Smooth muscle cell (in vitro differentiated cells): ENCODE results near the gene ZNF3. TPM values are rescaled to one million over a fixed set of nuclear protein-coding genes. Genes with fewer than 3 reads are reported as not detected.

Source experiments
- DNase-seq: peaks from one replicate; lab custom pipeline; 2025; ENCODE audit not compliant: unreplicated experiment; lab: John Stamatoyannopoulos, UW
- H2AFZ ChIP-seq: fragments of 200-600 bp; sonication (generic); 2 replicates; pipeline ENCODE4 v1.6.0; 2016; ENCODE audit warnings: antibody characterized with exemption, low read depth, mild to moderate bottlenecking
- H3F3A ChIP-seq: fragments of 200-600 bp; sonication (generic); 2 replicates; pipeline ENCODE4 v1.6.0; 2017; ENCODE audit warnings: antibody characterized with exemption, low read depth
- H3K27ac ChIP-seq: fragments of 200-600 bp; sonication (generic); 2 replicates; pipeline ENCODE4 v1.5.1; 2016; ENCODE audit warnings: low read depth, mild to moderate bottlenecking
- H3K27me3 ChIP-seq: fragments of 200-600 bp; sonication (generic); 2 replicates; pipeline ENCODE4 v1.6.1; 2016; ENCODE audit warnings: low read depth, mild to moderate bottlenecking
- H3K36me3 ChIP-seq: fragments of 200-600 bp; sonication (generic); 2 replicates; pipeline ENCODE4 v1.5.1; 2016; ENCODE audit warnings: low read depth
- H3K4me1 ChIP-seq: fragments of 200-600 bp; sonication (generic); 2 replicates; pipeline ENCODE4 v1.5.1; 2016; ENCODE audit warnings: low read depth
- H3K4me2 ChIP-seq: fragments of 200-600 bp; sonication (generic); 2 replicates; pipeline ENCODE4 v1.6.0; 2016; ENCODE audit warnings: mild to moderate bottlenecking
- H3K4me3 ChIP-seq: fragments of 200-600 bp; sonication (generic); 2 replicates; pipeline ENCODE4 v1.5.1; 2016; ENCODE audit warnings: mild to moderate bottlenecking
- H3K79me2 ChIP-seq: fragments of 200-600 bp; sonication (generic); 2 replicates; pipeline ENCODE4 v1.6.0; 2016; ENCODE audit warnings: low read depth, mild to moderate bottlenecking
- H3K9ac ChIP-seq: fragments of 200-600 bp; sonication (generic); 2 replicates; pipeline ENCODE4 v1.6.0; 2016; ENCODE audit warnings: low read depth
- H3K9me3 ChIP-seq: fragments of 200-600 bp; sonication (generic); replicated peaks from 2 replicates; pipeline ENCODE4 v1.5.1; 2016; ENCODE audit warnings: low read depth
- H4K20me1 ChIP-seq: fragments of 200-600 bp; sonication (generic); 2 replicates; pipeline ENCODE4 v1.6.0; 2016; ENCODE audit warnings: low read depth
- CTCF ChIP-seq: fragments of 200-600 bp; sonication (generic); IDR thresholded peaks from 2 replicates; pipeline ENCODE4 v1.5.1; 2017; ENCODE audit warnings: borderline replicate concordance, mild to moderate bottlenecking, antibody characterized with exemption; ENCODE audit not compliant: insufficient read depth, poor library complexity, severe bottlenecking
- WGBS: methylation state at CpG from one replicate; pipeline ENCODE4 v1.1.7; 2016; ENCODE audit warnings: low lambda C conversion rate; 5-methylcytosine and 5-hydroxymethylcytosine counted together
- polyA plus RNA-seq: library from polyadenylated mRNA; unstranded; fragments of >200 nt; fragmentation: Nextera tagmentation; extraction: Ambion mirVana; gene quantifications from 2 replicates; pipeline ENCODE4 v1.2.1, GENCODE V29; 2016
- total RNA-seq: library from RNA; depleted of rRNA; stranded (reverse); fragments of >200 nt; gene quantifications from 2 replicates; pipeline ENCODE4 v1.2.3, GENCODE V29; 2014

Gene ZNF3
- total and polyA plus RNA-seq, 2 experiments from 2014 or later, result 21.6 to 22.0 TPM

GRCh38 chr7:100091411-100092181 lies 10.1 kb upstream of the ZNF3 start:
- H3K4me2 ChIP-seq, result no peak overlapping the region
- no peak overlapping the region for H3K4me3 ChIP-seq
- H3K79me2 ChIP-seq, result peaks cover 3% of the 10 kb centered on the region
- no peaks in the 10 kb centered on the region for H3K36me3 ChIP-seq
- TF ChIP-seq CTCF, result no peak
- no peak for DNase-seq
- no peak overlapping the region for H3K9ac ChIP-seq
- no peaks in the 10 kb centered on the region for H4K20me1 ChIP-seq
- H3K27me3 ChIP-seq, result no peaks in the 10 kb centered on the region
- H3F3A ChIP-seq, result peaks cover 53% of the 10 kb centered on the region
- H3K27ac ChIP-seq, result peak overlapping the region; percentile 91
- no peak overlapping the region for H2AFZ ChIP-seq
- peaks cover 9% of the 10 kb centered on the region for H3K4me1 ChIP-seq
- WGBS, result 69% methylated on average over 19 of the region's 19 CpGs
- H3K9me3 ChIP-seq, result no peaks in the 10 kb centered on the region

- DNase-seq, result no peak
- no peak overlapping the region for H2AFZ ChIP-seq
- no peak for TF ChIP-seq CTCF
- H3K79me2 ChIP-seq, result peaks cover 3% of the 10 kb centered on the region
- peaks cover 9% of the 10 kb centered on the region for H3K4me1 ChIP-seq
- H3F3A ChIP-seq, result peaks cover 56% of the 10 kb centered on the region
- no peaks in the 10 kb centered on the region for H4K20me1 ChIP-seq
- H3K27ac ChIP-seq, result peak overlapping the region; percentile 91
- no peak overlapping the region for H3K4me3 ChIP-seq
- no peaks in the 10 kb centered on the region for H3K27me3 ChIP-seq
- H3K9me3 ChIP-seq, result no peaks in the 10 kb centered on the region
- H3K9ac ChIP-seq, result no peak overlapping the region
- 93% methylated on average over 14 of the region's 14 CpGs for WGBS
- no peak overlapping the region for H3K4me2 ChIP-seq
- H3K36me3 ChIP-seq, result no peaks in the 10 kb centered on the region
These were observed 9.2 kb upstream of the ZNF3 start for GRCh38 chr7:100090527-100091410.

GRCh38 chr7:100089458-100090196 lies 8.1 kb upstream of the ZNF3 start:
- H3K36me3 ChIP-seq, result no peaks in the 10 kb centered on the region

More at GRCh38 chr7:100089458-100090196, 8.1 kb upstream of the ZNF3 start:
- H3K79me2 ChIP-seq, result peaks cover 3% of the 10 kb centered on the region
- H4K20me1 ChIP-seq, result no peaks in the 10 kb centered on the region
- TF ChIP-seq CTCF, result no peak
- peak overlapping the region; percentile 72 for H3K4me3 ChIP-seq
- H3K9ac ChIP-seq, result peak overlapping the region; percentile 74
- WGBS, result 35% methylated on average over 7 of the region's 7 CpGs
- peak overlapping the region; percentile 91 for H3K27ac ChIP-seq
- peaks cover 9% of the 10 kb centered on the region for H3K4me1 ChIP-seq
- no peak for DNase-seq
- H2AFZ ChIP-seq, result peak overlapping the region; percentile 71
- H3K27me3 ChIP-seq, result no peaks in the 10 kb centered on the region
- peaks cover 66% of the 10 kb centered on the region for H3F3A ChIP-seq
- H3K9me3 ChIP-seq, result no peaks in the 10 kb centered on the region
- peak overlapping the region; percentile 88 for H3K4me2 ChIP-seq
